Lung (tissue), 12 donors: ENCODE measurements around the gene MTARC1. TPM values are rescaled to one million over a fixed set of nuclear protein-coding genes. Genes with fewer than 3 reads are reported as not detected.

Experiments used
- ATAC-seq: fragments of 200-7000 bp; cut with Tn5 transposase; one replicate; pipeline ENCODE4 v1.9.1; 2020; ENCODE audit warnings: moderate number of reproducible peaks; ENCODE audit not compliant: insufficient read depth, low FRiP score
- DNase-seq, 3 donors: peaks; one replicate each; pipeline ENCODE4 v3.0.0-alpha.2; 2013 to 2017
- H3K27ac ChIP-seq, 2 donors: one replicate each; pipeline ENCODE4 v1.5.1; 2013; ENCODE audit warnings: mild to moderate bottlenecking in 2 of 2, moderate library complexity in 2 of 2, control low read depth in 1 of 2, inconsistent platforms in 1 of 2, low read depth in 1 of 2, low read length in 1 of 2
- H3K27me3 ChIP-seq, 3 donors: one replicate each; pipeline ENCODE4 v1.5.1; 2013; ENCODE audit warnings: low read length in 2 of 3; ENCODE audit not compliant: control insufficient read depth in 3 of 3, insufficient read depth in 3 of 3
- H3K36me3 ChIP-seq, 4 donors: one replicate each; pipeline ENCODE4 v1.5.1; 2013; ENCODE audit warnings: low read length in 4 of 4, mild to moderate bottlenecking in 1 of 4, moderate library complexity in 1 of 4; ENCODE audit not compliant: control insufficient read depth in 4 of 4, insufficient read depth in 4 of 4
- H3K4me1 ChIP-seq, 5 donors: one replicate each; pipeline ENCODE4 v1.5.1; 2013; ENCODE audit warnings: low read length in 5 of 5, mild to moderate bottlenecking in 2 of 5, moderate library complexity in 1 of 5; ENCODE audit not compliant: control insufficient read depth in 5 of 5, insufficient read depth in 5 of 5
- H3K4me3 ChIP-seq: one replicate; pipeline ENCODE4 v1.5.1; 2013; ENCODE audit warnings: mild to moderate bottlenecking, control low read depth, moderate library complexity
- H3K9ac ChIP-seq, 2 donors: one replicate each; pipeline ENCODE4 v1.5.1; 2013; ENCODE audit warnings: low read length in 2 of 2, control low read depth in 1 of 2; ENCODE audit not compliant: insufficient read depth in 1 of 2
- H3K9me3 ChIP-seq, 4 donors: one replicate each; pipeline ENCODE4 v1.5.1; 2013; ENCODE audit warnings: low read length in 3 of 4, mild to moderate bottlenecking in 1 of 4, moderate library complexity in 1 of 4; ENCODE audit not compliant: control insufficient read depth in 4 of 4, insufficient read depth in 3 of 4
- WGBS, 2 donors: extraction: QIAGEN DNeasy Blood & Tissue Kit; methylation state at CpG; one replicate each; pipeline ENCODE4 v1.1.7; 2013; 5-methylcytosine and 5-hydroxymethylcytosine counted together
- polyA plus RNA-seq, 2 donors: library from polyadenylated mRNA; stranded (reverse); fragments of 200-250 nt; gene quantifications; one replicate each; pipeline ENCODE4 v1.2.1, GENCODE V29; 2013
- total RNA-seq, 2 donors: library from RNA; depleted of rRNA in 1 of 2; stranded (reverse); fragments of >200 nt in 1 of 2; gene quantifications; one replicate each; pipeline ENCODE4 v1.2.1, GENCODE V29; 2014 to 2021
- TF ChIP-seq, protein P1 (sequence below): IDR thresholded peaks from 2 replicates; pipeline ENCODE4 v1.5.1; 2012; ENCODE audit warnings: mild to moderate bottlenecking; ENCODE audit errors: control extremely low read depth, extremely low read depth
- donor health status: control.
- donor health status: control.
- donor health status: Bipolar disorder and iron deficiency.
- donor health status: healthy.
- donor health status: DM: yes; HTN: yes; CAD: no.

The MTARC1 gene
- total and polyA plus RNA-seq, 4 donors, result 10.1 to 22.3 (median 15.7) TPM

DNA sequence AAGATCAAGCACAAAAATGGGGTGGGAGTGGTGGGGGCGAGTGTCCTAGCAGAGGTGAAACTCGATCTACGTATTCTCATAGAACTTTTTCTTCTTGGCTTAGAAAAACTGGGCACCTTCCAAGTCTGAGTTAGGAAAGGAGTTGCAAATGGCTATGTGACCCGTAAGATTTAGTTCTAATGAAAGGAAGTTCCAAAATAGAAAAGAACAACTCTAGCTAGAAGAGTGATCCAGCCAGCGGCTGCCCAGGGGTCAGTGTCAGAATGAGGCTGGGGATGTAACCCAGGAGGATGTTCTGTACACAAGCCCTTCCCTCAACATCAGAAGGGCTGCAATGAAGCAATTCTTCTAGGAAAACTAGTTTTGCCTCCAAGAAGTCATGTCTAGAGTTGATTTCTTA is 5.2 kb downstream of the MTARC1 start:
- peak in 2 of 3 donors; percentile 41 to 78 for DNase-seq
- Histone ChIP-seq H3K27ac (peak overlapping the region; percentile 31 to 45), H3K4me3 (no peak overlapping the region), H3K36me3 (peaks cover 0 to 2% (median 0%) of the 10 kb centered on the region in 4 donors), H3K9me3 (no peaks in the 10 kb centered on the region), H3K27me3 (no peaks in the 10 kb centered on the region), H3K9ac (no peak overlapping the region), H3K4me1 (peaks cover 3 to 24% (median 6%) of the 10 kb centered on the region in 5 donors)
- no peak for ATAC-seq
- TF ChIP-seq, protein P1, sequence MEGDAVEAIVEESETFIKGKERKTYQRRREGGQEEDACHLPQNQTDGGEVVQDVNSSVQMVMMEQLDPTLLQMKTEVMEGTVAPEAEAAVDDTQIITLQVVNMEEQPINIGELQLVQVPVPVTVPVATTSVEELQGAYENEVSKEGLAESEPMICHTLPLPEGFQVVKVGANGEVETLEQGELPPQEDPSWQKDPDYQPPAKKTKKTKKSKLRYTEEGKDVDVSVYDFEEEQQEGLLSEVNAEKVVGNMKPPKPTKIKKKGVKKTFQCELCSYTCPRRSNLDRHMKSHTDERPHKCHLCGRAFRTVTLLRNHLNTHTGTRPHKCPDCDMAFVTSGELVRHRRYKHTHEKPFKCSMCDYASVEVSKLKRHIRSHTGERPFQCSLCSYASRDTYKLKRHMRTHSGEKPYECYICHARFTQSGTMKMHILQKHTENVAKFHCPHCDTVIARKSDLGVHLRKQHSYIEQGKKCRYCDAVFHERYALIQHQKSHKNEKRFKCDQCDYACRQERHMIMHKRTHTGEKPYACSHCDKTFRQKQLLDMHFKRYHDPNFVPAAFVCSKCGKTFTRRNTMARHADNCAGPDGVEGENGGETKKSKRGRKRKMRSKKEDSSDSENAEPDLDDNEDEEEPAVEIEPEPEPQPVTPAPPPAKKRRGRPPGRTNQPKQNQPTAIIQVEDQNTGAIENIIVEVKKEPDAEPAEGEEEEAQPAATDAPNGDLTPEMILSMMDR, result no peak
- 42 to 54% methylated on average over 5 of the region's 5 CpGs for WGBS, 2 donors

DNA sequence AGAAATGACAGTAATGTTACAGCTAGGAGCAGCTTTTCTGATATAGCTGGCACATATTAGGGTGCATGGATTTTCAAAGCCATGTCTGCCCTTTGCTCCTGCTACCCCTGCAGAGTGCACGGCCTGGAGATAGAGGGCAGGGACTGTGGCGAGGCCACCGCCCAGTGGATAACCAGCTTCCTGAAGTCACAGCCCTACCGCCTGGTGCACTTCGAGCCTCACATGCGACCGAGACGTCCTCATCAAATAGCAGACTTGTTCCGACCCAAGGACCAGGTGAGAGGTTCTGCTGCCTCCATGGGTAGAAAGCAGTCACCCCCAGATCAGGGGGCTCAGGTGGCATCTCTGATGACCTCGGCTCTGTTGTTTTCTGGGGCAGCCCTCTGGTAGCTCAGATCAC is 9.8 kb downstream of the MTARC1 start:
- TF ChIP-seq, protein P1, result no peak
- Histone ChIP-seq H3K9me3 (no peaks in the 10 kb centered on the region), H3K27ac (peak overlapping the region in 1 of 2 donors; percentile 14), H3K4me3 (no peak overlapping the region), H3K9ac (no peak overlapping the region), H3K36me3 (peaks cover 0 to 8% (median 4%) of the 10 kb centered on the region in 4 donors), H3K27me3 (no peaks in the 10 kb centered on the region), H3K4me1 (peaks cover under 1 to 9% (median 4%) of the 10 kb centered on the region in 5 donors)
- DNase-seq (no peak), ATAC-seq (no peak)
- WGBS, 2 donors, result 92 to 95% methylated on average over 10 of the region's 10 CpGs

- DNase-seq (no peak), ATAC-seq (no peak)
- Histone ChIP-seq H3K27me3 (no peaks in the 10 kb centered on the region), H3K4me1 (peaks cover 0 to 5% (median 1%) of the 10 kb centered on the region in 5 donors), H3K36me3 (peaks cover 0 to 10% (median 5%) of the 10 kb centered on the region in 4 donors), H3K9me3 (no peaks in the 10 kb centered on the region), H3K9ac (no peak overlapping the region), H3K4me3 (no peak overlapping the region), H3K27ac (peak overlapping the region in 1 of 2 donors; percentile 14)
- TF ChIP-seq, protein P1, result no peak
Observed at GRCh38 chr1:220797044-220797443, 10.3 kb downstream of the MTARC1 start.

DNA sequence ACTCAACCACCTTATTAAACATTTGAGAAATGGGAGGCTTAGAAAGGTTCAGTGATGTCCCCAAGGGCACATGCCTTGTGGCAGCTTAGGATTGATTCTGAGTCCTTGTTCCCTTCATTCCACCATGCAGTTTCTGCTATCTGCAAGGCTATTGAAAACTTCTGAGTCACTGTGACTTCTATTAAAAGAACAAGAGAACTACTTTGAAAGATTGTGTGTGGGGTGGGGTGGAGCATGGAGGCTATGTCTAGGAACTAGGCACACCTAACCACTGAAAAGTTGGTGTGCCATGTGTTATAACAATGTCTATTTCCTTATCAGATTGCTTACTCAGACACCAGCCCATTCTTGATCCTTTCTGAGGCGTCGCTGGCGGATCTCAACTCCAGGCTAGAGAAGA is 10.8 kb downstream of the MTARC1 start:
- Histone ChIP-seq H3K4me1 (peaks cover 0 to 5% (median 0%) of the 10 kb centered on the region in 5 donors), H3K27ac (no peak overlapping the region), H3K9ac (no peak overlapping the region), H3K9me3 (no peaks in the 10 kb centered on the region), H3K27me3 (no peaks in the 10 kb centered on the region), H3K4me3 (no peak overlapping the region), H3K36me3 (peaks cover 0 to 10% (median 5%) of the 10 kb centered on the region in 4 donors)
- ATAC-seq (no peak), DNase-seq (no peak)
- WGBS, 2 donors, result 93 to 94% methylated on average over 3 of the region's 3 CpGs
- TF ChIP-seq, protein P1, result no peak
